H4 (cell line): Measurements from ENCODE around the gene RNFT2. TPM values are rescaled to one million over a fixed set of nuclear protein-coding genes. Genes with fewer than 3 reads are reported as not detected.

Experiments used
- DNase-seq: peaks from one replicate; pipeline ENCODE4 v3.0.0-alpha.2; 2015; ENCODE audit warnings: low spot score
- total RNA-seq: library from RNA; depleted of rRNA; stranded (reverse); fragments of >200 nt; shearing (Covaris generic); gene quantifications from 2 replicates; pipeline ENCODE4 v1.2.3, GENCODE V29; 2014

RNFT2 gene
- total RNA-seq, 1 experiment from 2014 or later = 4.5 TPM

DNA sequence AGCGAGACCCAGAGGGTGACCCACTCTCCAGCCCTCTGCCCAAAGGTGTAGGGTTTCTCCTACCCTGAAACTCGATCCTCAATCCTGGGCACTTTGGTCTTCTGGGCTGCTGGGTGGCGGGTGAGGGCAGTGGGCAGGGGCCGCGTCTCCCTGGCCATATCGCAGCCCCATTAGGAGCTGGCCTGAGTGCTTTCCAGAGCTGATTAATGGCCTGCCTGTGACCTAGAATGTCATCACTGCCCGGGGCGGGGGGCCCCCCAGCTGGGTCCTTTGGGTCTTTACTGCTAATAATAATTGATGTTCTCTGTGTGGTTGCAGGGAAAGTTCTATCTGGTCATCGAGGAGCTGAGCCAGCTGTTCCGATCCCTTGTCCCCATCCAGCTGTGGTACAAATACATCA lies 95.4 kb downstream of the RNFT2 start:
- DNase-seq = no peak

DNA sequence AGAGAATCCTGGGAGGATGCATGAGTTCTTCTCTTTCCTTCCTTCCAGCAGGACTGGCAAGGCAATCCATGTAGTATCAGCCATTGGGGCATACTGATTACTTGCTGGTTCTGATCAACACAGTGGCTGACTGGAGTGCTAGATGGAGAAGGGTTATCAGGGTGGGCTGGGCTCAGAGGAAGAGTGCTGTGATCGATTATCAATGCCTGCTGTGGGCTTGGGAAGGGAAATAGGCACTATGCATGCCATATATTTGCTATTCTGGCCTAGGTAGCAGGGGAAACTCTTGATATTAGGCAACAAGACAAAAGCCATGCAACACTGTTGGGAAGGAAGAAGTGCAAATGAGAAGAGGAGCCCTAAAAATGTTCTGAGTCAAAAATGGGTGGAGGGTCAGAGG lies 97.4 kb downstream of the RNFT2 start:
- no peak for DNase-seq

DNA sequence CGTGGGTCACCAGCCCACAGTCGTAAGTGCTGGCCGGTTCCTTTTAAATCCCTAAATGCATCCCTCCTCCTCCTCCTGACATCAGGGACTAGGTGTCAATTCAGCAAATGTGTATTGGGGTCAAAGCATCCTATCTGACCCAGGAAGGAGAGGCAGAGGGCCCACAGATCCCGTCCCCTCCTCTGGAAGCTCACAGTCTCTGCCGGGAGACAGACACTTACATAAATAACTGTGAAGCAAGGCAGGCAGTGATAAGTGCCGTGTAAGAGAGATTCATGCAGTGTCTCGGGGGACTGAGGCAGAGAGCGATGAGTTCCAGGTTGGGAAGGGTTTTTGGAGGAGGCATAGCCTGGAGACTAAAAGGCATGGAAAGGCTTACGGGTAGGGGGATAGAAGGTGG lies 99.0 kb downstream of the RNFT2 start:
- DNase-seq = no peak

DNA sequence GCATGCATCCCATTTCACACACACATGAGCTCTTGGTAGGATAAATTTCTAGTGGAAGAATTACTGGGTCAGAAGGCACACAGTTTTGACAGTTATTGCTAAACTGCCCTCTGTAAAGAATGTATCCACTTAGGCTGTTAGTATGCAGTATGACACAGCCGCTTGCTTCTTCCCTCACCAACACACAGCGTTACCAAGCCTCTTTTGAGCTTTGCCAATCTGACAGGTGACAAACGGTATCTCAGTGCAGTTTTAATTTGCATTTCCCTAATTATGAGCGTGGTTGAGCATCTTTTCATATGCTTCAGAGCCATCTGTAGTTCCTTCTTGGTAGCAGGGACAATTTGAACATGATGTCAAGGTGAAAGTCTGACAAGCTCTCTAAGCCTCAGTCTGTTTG lies 100.2 kb downstream of the RNFT2 start:
- DNase-seq = no peak

DNA sequence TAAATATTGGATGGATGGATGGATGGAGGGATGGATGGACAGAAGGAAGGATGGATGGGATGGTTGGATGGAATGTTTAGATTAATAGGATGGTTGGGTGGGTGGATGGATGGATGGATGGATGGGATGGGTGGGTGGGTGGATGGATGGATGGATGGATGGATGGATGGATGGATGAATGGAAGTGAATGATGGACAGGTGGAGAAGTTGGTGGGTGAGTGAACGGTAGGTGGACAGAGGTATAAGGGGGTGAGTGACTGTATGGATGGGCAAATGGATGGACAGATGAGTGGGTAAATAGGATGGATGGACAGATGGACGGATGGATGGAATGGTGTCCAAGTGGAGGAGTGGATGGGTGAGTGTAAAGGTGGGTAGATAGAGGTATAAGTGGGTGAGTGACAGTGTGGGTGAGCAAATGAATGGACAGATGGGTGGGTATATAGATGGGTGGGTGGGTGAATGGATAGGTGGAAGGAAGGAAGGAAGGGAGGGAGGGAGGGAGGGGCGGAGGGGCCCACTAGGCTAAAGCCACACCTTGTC lies 101.2 kb downstream of the RNFT2 start:
- DNase-seq = no peak

GRCh38 chr12:116843085-116843484 lies 105.0 kb downstream of the RNFT2 start:
- no peak for DNase-seq

- no peak for DNase-seq
Measured at GRCh38 chr12:116849216-116849615, 111.1 kb downstream of the RNFT2 start.

GRCh38 chr12:116852303-116852702 lies 114.2 kb downstream of the RNFT2 start:
- no peak for DNase-seq

DNA sequence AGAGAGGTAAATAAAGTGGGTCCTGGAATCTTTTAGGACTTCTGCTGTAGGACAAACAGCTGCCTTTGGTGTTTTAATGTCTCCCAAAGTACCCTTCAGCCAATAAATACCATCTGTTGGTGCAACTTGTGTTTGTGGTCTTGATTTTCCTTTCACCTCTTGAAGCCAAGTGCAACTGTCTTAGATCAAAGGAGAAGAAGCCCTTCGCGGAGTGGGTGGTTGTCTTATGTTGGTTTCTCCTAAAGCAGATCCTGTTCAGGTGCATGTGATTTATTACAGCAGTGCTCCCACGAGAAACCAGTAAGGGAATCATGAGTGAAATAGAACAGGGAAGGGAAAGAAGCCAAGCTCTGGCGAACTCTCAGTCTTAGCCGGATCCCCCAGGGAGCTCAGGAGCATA lies 115.4 kb downstream of the RNFT2 start:
- DNase-seq = no peak

GRCh38 chr12:116855744-116856470 lies 117.8 kb downstream of the RNFT2 start:
- no peak for DNase-seq

- DNase-seq = no peak
Measured at GRCh38 chr12:116856729-116857128, 118.6 kb downstream of the RNFT2 start.

GRCh38 chr12:116859079-116859478 lies 121.0 kb downstream of the RNFT2 start:
- DNase-seq = no peak

GRCh38 chr12:116860263-116860662 lies 122.1 kb downstream of the RNFT2 start:
- no peak for DNase-seq

GRCh38 chr12:116861320-116861719 lies 123.2 kb downstream of the RNFT2 start:
- peak; percentile 75 for DNase-seq

DNA sequence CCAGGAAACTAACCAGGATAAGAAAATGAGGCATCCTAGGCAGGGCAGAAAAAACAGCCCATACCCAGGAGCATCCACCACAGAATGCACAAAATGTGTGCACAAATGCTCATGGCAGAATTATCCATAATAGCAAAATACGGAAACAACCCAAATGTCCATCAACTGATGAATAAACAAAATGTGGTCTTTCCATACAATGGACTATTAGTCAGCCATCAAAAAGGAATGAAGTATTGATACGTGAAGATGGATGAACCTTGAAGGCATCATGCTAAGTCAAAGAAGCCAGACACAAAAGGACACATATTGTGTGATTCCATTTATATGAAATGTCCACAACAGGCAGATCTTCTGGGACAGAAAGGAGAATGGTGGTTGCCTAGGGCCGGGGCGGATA lies 124.1 kb downstream of the RNFT2 start:
- DNase-seq = no peak

DNA sequence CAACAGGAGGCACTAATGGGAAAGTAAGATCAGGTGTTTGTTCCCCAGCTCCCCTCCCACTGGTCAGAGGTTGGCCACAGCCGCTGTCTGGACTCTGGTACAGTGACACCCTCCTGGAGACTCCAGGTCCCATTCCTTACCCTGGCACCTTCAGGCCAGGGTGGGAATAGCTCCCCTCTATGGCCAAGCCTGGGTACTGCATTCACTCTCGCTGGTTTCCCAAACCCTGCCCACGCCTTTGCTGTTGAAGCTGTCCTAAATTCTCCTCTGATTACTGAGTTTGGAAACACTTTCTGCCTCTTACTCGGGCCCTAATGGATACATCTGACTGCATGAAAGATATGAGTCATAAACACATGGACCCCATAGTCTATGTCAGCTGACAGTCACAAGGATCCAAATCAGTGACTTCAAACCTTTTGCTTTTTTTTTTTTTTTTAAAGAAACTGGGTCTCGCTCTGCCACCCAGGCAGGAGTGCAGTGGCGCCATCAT lies 125.2 kb downstream of the RNFT2 start:
- DNase-seq = peak; percentile 17

DNA sequence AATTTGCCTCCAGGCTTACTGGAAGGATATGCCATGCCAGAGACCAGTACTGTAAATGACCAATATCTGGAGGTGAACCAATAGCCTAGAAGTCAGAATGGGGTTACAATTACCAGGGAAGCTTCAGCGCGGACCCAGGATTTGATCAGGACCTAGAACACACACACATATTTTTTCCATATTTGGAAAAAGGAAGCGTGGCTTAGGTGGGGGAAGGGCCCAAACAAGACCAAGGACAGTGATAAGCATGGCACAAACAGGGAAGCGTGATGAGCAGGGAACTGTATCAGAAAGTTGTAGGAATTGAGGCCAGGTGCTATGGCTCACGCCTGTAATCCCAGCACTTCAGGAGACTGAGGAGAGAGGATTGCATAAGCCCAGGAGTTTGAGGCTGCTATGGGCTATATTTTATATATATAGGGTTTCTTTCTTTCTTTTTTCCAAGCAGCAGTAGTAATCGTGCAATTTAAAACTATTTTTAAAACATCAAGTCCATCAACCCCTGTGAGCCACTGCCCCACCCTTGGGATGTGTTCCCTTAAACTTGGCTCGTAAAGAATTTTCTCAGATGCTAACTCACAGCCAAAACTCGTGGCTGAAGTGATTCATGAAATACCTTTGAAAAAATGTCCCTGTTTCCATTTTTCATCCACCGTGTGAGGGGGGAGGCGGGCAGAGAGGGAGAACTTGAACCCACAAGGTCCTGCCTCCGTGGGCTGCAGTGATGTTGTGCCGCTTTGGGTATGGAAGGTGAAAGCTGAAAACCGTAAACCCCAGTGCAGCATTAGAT lies 126.5 kb downstream of the RNFT2 start:
- DNase-seq = peak; percentile 18

DNA sequence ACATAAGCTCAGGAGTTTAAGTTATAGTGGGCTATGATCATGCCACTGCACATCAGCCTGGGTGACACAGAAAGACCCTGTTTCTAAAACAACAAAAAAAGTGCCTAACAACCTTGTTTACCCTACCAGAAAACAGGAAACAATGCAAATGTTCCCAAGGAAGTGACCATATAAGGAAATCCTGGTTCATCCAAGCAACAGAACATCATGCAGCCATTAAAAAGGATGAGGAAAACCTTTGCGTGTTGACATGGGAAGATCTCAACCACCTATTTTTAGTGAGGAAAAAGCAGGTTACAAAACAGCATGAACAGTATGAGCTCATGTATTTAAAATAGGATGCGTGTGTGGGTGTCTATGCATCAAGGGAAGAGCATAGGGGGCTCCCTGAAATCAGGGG lies 129.4 kb downstream of the RNFT2 start:
- no peak for DNase-seq

DNA sequence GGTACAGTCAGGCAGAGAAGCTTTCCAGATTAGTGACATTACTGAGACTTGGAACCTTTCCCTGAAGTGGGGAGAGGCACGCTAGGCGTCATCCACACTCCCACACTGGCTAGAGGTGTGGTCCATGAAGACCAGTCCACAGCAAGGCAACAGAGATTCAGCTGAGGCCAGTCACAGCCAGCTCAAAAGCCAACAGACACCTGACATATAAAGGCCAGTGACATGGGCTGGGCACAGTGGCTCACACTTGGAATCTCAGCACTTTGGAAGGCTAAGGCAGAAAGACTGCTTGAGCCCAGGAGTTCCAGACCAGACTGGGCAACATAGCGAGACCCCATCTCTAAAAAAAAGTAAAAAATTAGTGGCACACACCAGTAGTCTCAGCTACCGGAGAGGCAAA lies 132.2 kb downstream of the RNFT2 start:
- no peak for DNase-seq

- DNase-seq = no peak
Measured at GRCh38 chr12:116874324-116874995, 136.3 kb downstream of the RNFT2 start.

DNA sequence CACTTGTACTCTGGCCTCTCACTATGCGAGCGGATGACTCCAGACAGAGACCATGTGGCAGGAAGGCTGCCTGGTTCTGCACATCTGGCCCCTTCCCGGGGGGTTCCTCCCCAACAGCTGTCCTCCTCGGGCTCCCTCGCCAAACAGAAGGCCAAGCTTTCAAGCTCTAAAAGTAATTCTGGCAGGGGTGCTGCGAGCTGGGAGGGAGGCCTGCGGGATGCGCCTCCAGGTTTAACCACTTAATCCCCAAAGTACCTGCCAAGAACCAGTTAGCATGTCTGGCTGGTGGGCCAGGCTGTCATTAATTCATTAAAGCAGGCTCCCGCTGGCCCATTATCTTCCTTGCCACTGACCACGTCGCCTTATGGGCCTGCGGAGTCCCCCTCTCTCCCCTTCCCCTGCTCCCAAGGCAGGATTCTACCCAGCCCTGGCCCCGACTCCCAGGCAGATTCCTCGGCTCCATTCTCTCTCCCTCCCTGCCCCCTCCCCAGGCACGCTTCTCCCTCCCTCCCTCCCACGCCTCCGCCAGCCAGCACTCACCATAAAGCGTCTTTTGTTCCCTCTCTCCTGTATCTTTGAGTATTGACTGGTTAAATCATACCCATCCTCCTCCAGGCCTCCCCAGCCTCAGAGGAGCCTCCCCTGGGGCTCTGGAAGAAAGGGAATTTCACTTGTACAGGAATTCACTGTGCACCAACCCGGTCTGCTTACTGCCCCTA lies 138.2 kb downstream of the RNFT2 start:
- no peak for DNase-seq
